ENCODE results near the gene ADAMTSL2.

Gene ADAMTSL2

DNA sequence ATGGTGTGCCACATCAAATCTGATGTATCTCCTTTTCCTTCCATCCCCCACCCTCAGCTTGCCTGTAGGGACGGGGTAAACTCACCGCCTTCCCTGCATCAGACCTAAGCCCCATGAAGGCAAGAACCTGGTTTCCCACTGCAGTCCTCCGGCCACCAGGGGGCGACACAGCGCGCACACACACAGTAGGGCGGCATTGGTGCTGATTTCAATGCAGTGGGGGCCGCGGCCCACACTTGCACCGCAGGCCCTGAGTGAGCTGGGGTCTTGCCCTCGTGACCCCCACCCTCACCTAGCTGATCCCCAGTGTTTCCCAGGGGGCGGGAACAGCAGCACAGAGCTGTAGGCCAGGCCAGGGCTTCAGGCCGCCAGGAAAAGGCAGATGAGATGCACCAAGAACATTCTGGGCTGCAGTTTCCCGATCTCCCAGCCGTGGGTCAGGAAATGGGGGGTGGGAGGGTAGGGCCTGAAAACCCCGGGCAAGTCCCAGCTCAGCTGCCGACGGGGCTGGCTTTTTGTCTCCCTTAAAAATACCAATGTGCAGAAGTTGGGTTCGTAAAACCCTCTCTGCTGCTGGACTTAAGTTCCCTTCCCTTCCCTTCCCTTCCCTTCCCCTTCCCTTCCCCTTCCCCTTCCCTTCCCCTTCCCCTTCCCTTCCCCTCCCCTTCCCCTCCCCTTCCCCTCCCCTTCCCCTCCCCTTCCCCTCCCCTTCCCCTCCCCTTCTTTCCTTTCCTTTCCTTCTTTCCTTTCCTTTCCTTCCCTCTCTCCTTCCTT, 55.1 kb downstream of the ADAMTSL2 start:
- peak; percentile 15 for DNase-seq (ENCODE audit: low read depth)

DNA sequence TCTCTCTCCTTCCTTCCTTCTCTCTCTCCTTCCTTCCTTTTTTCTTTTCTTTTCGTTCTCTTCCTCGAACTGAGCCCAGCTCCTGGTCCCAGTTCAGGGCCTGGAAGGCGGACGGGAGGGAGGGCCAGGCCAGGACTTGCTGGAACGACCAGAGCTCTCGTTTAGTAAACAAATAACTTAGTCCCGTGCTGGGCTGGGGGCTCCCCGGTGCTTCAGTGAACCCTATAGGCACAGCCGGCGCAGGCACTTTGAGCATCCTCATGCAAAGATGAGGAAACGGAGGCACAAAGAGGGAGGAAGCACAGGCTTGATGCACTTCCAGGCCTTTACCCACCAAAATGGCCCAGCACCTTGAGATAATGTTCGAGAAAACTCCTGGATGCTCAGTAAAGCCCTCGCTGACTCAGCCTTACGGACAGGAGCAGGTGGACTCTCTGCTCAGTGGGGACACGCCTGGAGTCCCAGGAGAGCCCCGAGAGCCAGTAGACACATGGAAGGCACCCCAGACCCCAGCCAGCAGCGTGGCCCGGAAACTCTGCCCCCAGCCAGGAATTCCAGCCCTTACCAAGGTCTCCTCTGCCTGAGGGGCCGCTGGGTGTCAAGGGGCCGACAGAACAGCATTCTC, 55.8 kb downstream of the ADAMTSL2 start:
- DNase-seq (ENCODE audit: low read depth): no peak

DNA sequence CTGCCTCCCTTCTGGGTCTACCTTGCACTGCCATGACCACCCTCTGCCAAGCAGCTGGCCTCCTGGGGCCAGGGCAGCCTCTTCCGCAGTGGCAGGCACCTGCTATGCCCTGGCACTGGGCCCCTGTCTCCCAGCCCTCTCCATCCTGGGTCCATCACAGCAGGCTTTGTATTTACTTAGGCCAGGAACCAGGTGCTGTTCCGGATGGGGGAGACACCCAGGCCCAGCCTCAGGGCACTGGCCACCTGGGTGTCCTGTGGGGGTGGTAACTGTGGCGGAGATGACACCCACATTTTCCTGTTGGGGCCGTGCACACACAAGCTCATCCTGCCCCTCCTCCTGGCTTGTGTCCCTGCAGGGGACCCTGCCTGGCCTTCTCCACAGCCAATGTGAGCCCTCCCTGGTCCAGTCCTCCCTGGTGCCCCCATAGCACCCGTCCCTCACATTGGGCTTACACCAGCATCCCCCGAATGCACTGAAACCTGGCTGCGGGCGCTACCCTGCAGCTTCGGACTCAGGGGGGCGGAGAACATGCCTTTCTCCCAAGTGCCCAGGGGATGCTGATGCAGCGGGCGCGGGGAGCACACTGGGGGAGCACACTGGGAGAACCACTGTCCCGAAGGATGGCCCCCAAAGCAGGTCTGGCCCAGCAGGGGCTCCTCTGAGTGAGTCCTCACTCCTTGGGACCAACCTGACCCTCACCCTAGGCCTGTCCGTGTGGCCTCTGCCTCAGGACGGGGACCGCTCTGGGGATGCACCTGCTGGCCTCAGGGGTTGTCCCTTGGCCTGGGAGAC, 56.8 kb downstream of the ADAMTSL2 start:
- no peak for DNase-seq (ENCODE audit: low read depth)

DNA sequence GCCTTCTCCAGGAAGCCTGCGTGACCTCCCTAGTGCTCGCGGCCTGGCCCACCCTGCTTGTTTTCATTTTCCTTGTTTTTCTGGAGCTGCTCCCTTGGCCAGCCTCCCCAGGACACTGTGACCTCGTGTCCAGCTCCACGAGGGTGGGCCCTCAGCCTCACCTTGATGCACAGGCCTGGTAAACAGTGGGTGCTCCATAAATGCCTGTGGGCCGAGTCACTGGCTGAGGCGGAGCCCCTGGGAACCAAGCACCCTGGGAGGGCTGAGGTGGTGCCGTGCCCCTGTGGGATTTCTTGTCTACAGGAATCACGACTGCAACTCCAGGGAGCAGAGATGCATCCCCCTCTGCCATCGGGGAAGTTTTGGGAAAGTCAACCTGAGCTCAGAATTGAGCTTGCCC, 57.5 kb downstream of the ADAMTSL2 start:
- no peak for DNase-seq (ENCODE audit: low read depth)

DNA sequence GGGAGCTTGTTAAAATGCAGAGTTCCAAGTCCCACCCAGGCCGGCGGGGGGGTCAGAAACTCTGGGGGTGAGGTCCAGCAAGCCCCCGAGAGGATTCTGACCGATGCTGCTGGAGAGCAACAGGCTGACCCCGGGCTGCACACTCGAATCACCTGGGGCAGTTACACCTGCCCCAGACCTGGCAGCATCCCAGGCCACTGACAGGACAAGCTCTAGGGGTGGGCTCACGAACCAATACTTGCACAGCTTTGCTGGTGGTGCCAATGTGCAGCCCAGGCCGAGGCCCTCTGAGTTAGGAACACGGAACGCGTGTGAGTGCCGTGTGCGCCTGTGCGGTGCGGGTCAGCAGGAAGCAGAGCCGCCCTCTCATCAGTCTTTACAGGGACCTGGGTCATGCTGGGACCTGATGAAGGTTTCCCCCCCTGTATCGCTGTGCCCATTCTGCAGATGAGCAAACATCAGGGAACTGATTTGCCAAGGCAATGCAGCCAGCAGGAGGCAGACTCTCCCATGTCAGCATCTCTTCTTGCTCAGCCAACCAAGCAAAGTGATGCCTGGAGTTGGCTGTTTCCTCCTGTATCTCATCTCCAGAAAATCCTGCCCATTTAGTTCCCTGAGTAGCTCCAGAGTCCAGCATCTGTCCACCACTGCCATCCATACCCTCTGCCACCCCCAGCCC, 58.4 kb downstream of the ADAMTSL2 start:
- DNase-seq (ENCODE audit: low read depth): no peak

DNA sequence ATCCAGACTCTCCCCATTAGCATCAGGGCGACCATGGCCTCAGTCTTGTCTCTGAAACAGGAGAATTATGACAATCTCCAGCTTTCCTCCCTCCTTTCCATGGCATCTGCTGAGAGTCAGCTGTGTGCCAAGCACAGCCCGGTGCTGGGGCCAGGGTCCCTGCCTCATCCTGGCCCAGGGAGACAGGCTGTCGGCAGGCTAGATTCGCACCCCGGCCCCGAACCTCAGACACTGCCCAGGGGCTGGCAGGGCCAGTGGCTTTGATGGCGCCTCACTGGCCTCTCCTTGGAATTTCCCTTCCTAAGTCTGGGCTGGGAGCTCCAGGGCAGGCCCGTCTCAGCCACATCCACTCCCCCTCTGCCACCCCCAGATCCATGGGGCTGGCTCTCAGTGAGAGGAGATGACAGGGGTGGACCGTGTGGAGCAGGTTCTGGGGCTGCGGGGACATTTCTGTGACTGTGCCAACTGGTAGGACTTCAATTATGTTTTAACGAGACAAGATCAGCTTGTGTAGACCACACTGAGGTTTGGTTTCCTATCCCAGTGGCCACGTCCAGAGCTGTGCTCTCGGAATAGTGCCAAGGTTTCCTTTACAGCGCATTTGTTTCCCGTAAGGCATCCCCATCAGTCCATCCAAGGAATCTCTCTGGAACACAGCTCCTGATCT, 59.2 kb downstream of the ADAMTSL2 start:
- no peak for DNase-seq (ENCODE audit: low read depth)

DNA sequence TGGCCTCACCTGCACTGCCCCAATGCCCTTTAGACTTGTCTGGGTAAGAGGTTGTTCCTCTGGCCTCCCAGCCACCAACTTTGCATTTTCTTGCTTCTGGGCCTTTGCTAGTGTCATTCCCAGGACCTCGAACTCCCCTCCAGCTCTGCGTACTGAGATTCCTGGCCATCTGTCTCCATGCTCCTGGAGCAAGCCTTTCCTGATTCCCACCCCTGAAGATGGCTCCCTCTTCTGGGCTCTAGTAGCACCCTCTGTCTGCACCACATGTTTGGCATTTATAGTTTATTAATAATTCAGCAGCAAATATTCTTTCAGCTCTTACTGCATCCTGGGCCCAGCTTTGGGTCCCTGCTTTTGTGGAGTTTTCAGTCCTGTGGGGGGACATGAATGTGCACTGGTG, 59.8 kb downstream of the ADAMTSL2 start:
- DNase-seq (ENCODE audit: low read depth): no peak

DNA sequence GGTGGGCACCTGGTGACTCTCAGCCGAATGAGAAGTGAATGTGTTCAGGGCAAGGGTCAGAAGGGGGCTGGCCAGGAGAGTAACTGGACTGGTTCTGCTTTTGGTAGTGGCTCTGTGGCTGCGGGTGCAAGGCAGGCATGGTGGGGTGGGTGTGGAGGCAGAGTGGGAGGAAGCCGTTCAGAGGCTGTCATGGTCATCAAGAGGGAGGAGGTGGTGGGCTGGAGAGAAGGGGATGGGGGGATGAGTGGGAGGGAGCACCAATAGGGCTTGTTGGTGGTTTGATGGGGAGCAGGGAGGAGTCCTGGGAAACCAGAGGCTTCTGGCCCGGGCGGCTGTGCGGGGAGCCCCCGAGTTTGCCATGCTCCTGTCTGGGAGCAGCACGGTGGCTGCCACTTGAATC, 61.4 kb downstream of the ADAMTSL2 start:
- DNase-seq (ENCODE audit: low read depth): no peak

DNA sequence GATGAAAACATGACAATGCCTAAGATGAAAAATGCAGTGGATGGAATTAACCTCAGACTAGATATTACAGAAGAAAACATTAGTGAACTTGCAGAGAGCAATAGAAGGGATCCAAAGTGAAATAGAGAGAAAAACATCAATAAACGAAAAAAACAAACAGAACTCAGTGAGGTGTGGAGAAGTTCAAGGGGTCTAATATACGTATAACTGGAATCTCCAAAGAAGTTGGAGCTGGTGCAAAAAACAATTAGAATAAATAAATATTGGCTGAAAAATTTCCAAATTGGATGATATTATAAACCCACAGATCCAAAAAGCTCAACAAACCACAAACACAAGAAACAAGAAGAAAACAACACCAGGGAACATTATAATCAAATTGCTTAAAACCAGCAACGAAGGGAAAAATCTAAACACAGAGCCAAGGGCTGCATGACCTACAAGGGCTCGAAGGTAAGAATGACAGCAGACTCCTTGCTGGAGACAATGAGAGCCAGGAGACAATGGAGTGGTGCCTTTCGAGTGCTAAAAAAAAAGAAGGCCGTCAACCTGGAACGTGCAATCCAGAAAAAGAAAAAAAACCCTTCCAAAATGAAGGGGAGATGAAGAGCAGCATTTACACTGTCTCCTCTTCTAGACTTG, 62.9 kb downstream of the ADAMTSL2 start:
- no peak for DNase-seq (ENCODE audit: low read depth)

DNA sequence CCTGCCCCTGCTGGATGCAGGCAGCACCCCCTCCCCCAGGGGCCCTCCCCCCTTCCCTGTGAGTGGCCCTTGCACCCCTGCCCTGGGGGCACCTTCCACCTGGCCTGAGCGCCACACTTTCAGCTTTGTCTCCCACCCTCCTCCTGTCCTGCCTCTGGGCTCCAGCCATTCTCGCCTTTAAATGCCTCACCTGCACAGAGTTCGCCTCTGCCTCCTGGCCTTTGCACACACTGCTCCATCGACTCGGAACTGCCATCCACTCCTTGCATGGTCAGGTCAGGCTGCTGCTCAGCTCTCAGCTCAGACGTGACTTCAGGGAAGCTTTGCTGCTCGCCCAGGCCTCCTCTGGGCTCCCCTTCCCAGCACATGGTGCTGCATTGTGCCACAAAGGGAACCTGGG, 64.5 kb downstream of the ADAMTSL2 start:
- no peak for DNase-seq (ENCODE audit: low read depth)

DNA sequence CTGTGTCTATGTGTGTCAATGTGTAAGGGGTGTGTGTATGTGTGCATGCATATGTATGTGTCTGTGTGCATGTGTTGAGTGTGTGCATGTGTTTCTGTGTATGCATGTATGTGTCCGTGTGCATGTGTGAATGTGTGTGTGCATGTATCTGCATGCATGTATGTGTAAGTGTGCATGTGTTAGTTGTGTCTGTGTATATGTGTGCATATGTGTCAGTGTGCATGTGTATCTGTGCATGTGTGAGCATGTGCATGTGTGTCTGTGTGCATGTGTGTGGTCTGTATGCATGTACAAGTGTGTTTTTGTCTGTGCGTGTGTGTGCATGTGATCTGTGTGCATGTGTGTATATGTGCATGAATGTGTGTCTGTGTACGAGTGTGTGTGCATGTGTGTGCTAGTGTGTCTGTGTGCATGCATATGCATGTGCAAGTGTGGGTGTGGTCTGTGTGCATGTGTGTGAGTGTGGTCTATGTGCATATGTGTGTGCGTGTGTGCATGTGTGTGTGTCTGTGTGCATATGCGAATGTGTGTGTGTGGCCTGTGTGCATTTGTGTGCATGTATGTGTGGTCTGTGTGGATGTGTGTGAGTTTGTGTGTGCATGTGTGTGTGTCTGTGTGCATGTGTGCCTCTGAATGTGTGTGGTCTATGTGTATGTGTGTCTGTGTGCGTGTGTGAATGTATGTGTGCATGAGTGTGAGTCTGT, 65.1 kb downstream of the ADAMTSL2 start:
- DNase-seq (ENCODE audit: low read depth): no peak

DNA sequence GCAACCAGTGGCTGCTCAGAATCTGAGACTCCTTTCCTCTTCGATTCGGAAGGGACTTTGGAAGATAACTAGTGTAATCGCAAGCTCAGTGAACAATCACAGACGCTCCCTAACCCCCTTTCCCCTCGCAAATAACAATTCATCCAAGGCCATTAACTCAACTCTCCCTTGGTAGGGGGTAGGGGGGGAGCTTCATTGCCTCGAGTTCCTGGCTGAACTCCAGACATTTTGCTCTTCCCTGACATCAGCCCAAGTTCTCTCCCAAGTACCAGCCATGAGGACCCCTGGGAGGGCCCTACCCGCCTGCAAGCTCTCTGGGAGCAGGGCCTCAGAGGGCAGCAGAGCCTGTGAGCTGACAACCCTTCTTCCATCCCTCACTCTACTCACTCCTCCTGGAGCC, 66.2 kb downstream of the ADAMTSL2 start:
- no peak for DNase-seq (ENCODE audit: low read depth)

DNA sequence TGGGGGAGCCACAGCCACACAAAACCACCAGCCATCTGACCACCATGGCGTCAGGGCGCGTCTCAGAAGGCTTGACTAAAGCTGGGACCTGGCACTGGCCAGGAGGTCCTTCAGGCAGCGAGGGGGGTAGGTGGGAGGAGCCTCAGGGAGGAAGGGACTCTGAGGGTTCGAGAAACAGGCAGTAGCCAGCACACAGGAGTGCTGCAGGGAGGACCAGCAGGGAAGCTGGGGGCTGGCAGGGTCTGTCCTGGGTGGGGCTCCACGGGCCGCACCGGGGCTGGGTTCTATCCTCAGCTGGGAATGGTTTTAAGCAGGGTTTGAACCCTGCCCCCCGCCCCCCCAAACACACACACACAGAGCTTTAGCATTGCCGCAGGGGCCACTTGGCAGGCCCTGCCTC, 67.2 kb downstream of the ADAMTSL2 start:
- no peak for DNase-seq (ENCODE audit: low read depth)

DNA sequence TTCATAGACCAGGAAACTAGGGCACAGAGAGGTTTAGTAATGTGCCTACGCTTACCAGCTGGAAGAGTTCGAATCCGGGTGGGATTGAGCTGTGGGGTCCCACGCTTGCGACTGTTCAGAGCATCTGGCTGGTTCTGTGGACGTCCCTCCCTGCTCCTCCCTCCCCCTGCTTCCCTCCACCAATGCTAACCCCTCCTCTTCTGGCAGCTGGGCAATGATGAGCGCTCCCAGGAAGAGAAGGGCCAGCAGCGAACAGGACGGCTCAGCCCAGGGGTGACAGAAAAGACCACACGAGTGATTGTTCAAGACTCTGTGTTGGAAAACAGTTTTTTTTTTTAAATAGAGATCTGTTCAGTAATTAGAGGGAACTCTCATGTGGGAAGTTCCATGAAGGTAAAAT, 67.8 kb downstream of the ADAMTSL2 start:
- no peak for DNase-seq (ENCODE audit: low read depth)

DNA sequence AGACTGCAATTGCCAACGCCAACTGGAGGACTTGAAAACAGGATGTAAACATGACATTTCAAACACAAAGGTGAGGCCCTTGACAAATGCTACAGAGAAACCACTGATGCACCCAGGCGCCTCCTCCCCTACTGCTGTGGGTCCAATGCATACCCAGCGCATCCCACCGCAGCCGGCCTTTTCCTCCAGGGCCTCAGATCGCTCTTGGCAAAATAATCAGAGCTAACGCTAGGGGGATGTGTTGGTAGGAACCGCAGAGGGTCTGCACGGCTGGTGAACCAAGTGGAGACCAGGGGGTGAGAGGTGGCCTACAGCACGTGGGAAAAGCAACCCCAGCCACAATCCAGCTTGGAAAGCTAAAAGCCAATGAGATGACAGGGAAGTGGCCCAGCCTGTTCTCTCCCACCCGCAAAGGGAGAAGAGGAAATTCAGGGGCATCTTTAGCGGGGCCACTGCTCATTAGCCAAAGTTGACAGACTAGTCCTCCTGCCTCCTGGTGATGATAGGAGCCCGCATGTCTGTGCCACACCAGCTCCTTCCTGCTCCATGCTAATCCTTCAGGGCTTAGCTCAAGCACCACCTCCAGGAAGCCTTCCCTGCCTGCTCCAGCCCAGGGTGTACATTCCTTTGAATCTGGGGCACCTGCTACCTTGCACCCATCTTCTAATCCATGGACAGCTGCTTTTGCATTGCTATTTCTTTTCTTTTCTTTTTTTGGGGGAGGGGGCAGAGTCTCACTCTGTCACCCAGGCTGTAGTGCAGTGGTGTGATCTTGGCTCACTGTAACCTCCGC, 68.8 kb downstream of the ADAMTSL2 start:
- no peak for DNase-seq (ENCODE audit: low read depth)

DNA sequence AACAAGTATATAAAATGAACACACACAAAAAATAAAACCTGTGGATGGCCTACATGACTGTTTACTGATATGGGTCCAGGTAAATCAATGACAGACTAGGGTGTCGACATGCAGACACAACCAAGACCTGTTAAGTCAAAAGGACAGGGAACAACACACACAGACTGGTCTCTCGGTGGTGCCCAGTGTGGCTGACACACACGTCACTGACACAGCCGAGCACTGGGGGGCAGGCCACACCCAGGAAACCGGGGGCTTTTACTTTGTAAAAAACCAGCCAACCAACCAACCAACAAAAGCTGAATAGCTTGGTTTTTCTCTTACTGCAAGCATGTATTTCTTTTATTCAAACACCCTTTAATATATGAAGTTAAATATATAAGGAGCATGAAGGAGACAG, 69.7 kb downstream of the ADAMTSL2 start:
- peak; percentile 15 for DNase-seq (ENCODE audit: low read depth)

DNA sequence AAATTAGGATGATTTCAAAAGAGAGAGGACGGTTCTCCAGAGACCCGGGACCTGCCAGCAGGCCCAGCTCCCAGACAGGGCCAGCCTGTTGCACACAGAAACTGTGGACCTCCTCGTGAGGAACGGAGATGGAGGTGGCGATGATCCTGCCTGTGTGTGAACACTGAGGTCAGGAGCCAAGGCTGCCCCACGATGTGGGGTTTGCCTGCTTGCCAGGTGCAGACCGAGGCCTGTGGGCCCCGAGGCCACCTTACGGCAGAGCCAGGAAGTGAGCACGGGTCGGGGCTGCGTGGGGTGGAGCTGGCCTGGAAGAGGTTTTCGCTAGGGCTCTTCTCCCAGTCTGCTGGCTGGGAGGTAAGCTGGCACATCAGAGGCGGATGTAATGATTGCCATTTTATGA, 70.4 kb downstream of the ADAMTSL2 start:
- no peak for DNase-seq (ENCODE audit: low read depth)

DNA sequence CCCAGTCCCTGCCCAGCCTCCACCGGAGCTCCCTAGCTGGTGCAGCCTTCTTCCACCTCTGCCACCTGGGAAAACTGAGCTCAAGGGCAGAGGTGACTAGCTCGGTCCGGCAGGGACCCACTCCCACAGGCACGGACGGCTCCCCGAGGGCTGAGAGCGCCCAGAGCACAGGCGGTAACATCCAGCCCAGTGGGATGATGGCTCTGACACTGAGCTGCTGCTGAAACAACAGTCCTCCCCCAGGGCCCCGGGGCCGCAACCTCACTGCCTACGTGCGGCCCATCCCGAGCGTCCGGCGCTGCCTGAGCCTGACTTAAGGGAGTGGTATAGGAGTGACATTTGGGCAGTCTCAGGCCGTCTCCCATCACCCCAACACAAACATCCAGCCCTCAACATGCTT, 70.9 kb downstream of the ADAMTSL2 start:
- DNase-seq (ENCODE audit: low read depth): no peak

DNA sequence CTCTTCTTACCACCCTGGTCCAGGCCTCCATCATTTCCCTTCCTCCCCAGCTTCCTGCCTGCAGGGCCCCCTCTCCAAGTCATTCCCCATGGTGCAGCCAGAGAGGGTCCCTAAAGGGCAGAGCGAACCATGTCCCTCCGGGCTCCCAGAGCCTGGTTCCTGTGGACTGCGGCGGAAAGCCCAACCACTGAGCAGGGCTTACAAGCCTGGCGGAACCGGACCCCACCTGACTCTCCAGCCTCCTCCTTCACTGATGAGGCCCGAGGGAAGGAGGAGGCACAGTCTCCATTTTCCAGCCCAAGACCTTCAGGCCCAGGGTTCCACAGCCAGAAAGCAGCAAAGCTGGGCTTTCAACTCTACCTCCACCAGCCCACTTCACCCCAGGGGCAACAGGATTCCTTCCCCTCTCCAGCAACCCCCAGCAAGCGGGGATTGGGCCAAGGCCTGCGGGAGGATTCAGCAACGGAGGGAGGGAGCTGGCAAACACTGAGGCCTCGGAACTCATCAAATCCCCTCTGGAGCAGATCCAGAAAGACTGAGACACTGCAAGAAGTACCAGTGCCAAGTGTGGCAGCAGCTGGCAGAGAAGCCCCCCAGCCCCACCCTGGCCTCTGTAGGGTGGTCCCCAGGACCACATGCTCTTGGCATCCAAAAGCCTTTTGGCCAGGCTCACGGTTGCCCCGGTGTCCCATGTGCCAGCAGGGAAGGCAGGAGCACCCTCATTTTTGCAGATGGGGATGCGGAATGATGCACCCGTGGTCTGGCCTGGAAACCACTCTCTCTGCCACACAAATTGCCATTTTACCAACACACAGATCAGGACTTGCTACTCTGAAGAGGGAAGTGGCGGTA, 71.6 kb downstream of the ADAMTSL2 start:
- DNase-seq (ENCODE audit: low read depth): no peak
